Upper lobe of left lung (tissue), 4 donors: Measurements from ENCODE around the gene HEPHL1.

Source experiments
- CTCF ChIP-seq, 6 experiments: fragments of 450-650 bp in 4 of 6; fragments of 200-600 bp in 2 of 6; sonication (generic) in 2 of 6; IDR thresholded peaks; one replicate each; pipeline ENCODE4 v1.5.1; 2016 to 2019; ENCODE audit warnings: antibody characterized with exemption in 6 of 6
- POLR2A ChIP-seq, 4 donors: fragments of 450-650 bp; IDR thresholded peaks; one replicate each; pipeline ENCODE4 v1.5.1; 2016 to 2017; ENCODE audit warnings: antibody characterized with exemption in 4 of 4, mild to moderate bottlenecking in 2 of 4

DNA sequence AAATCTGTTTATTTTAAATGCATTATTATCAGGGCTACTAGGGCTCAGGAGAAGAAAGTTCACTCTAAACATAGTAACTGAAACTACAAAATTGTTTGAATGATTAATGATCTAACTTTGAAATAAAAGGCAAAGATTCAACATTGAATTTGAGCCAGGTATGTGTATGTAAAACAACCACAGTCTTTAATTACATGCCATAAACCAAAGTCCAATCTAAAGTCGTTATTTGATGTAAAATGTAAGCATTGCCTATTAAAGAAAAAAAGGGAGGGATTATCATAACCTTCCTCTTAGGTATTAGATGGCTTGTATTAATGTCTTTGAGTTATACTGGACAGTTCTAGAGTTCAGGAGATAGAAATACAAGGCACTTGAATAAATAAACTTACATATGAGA is 82.3 kb downstream of the HEPHL1 start:
- no peak for TF ChIP-seq CTCF (IDR thresholded peaks at IDR 0.05)
- TF ChIP-seq POLR2A (IDR thresholded peaks at IDR 0.05) = no peak
